Measurements from ENCODE around the gene FAM3A. TPM values are rescaled to one million over a fixed set of nuclear protein-coding genes. Genes with fewer than 3 reads are reported as not detected.

Gene FAM3A
- total RNA-seq, 2 donors from 2014 or later = 23.6 to 24.3 TPM

- Mint-ChIP-seq H3K36me3 (ENCODE audit: low read depth) (no peaks in the 10 kb centered on the region), H3K27ac (no peak overlapping the region), H3K9me3 (peaks cover 66% of the 10 kb centered on the region), H3K4me3 (no peak overlapping the region), H3K4me1 (no peaks in the 10 kb centered on the region), H3K27me3 (ENCODE audit: insufficient read depth) (no peaks in the 10 kb centered on the region)
- Histone ChIP-seq H3K9me3 (ENCODE audit: control insufficient read depth, low read length) (no peaks in the 10 kb centered on the region), H3K27ac (ENCODE audit: low read depth, low read length) (no peak overlapping the region), H3K36me3 (ENCODE audit: control insufficient read depth, insufficient read depth, low read length) (peaks cover 4% of the 10 kb centered on the region), H3K4me3 (ENCODE audit: low read length) (no peak overlapping the region), H3K27me3 (ENCODE audit: control insufficient read depth, insufficient read depth, low read length, poor library complexity, severe bottlenecking) (no peaks in the 10 kb centered on the region), H3K4me1 (ENCODE audit: control insufficient read depth, insufficient read depth, low read length) (no peaks in the 10 kb centered on the region), H3K9ac (ENCODE audit: extremely low read depth, low read length, poor library complexity, severe bottlenecking) (no peak overlapping the region)
- no peak for TF ChIP-seq CTCF (conservative IDR thresholded peaks at IDR 0.05)
- no peak for DNase-seq
- 81 to 93% methylated on average over 3 to 13 of the region's 14 CpGs for WGBS, 2 experiments (ENCODE audit: insufficient coverage in 1 of 2, insufficient read length in 1 of 2)
Measured at GRCh38 chrX:154481911-154482601, 34.0 kb downstream of the FAM3A start.

GRCh38 chrX:154481195-154481594 is 34.8 kb downstream of the FAM3A start:
- H3K27ac Mint-ChIP-seq = no peak overlapping the region
- Histone ChIP-seq H3K27ac (ENCODE audit: low read depth, low read length) (no peak overlapping the region), H3K4me3 (ENCODE audit: low read length) (no peak overlapping the region), H3K4me1 (ENCODE audit: control insufficient read depth, insufficient read depth, low read length) (no peaks in the 10 kb centered on the region), H3K9me3 (ENCODE audit: control insufficient read depth, low read length) (no peaks in the 10 kb centered on the region), H3K36me3 (ENCODE audit: control insufficient read depth, insufficient read depth, low read length) (peaks cover 4% of the 10 kb centered on the region), H3K27me3 (ENCODE audit: control insufficient read depth, insufficient read depth, low read length, poor library complexity, severe bottlenecking) (no peaks in the 10 kb centered on the region), H3K9ac (ENCODE audit: extremely low read depth, low read length, poor library complexity, severe bottlenecking) (no peak overlapping the region)
- H3K4me1 Mint-ChIP-seq = no peaks in the 10 kb centered on the region
- peaks cover 71% of the 10 kb centered on the region for H3K9me3 Mint-ChIP-seq
- H3K36me3 Mint-ChIP-seq (ENCODE audit: low read depth) = no peaks in the 10 kb centered on the region
- no peaks in the 10 kb centered on the region for H3K27me3 Mint-ChIP-seq (ENCODE audit: insufficient read depth)
- H3K4me3 Mint-ChIP-seq = no peak overlapping the region
- no peak for DNase-seq
- WGBS, 2 experiments (ENCODE audit: insufficient coverage in 1 of 2, insufficient read length in 1 of 2) = 94% methylated on average over 4 of the region's 5 CpGs; no CpG with 5 or more reads in 1 of the 2 experiments
- TF ChIP-seq CTCF (conservative IDR thresholded peaks at IDR 0.05) = no peak

- peaks cover 9% of the 10 kb centered on the region for H3K36me3 Mint-ChIP-seq (ENCODE audit: low read depth)
- DNase-seq = peak; percentile 96
- no peaks in the 10 kb centered on the region for H3K36me3 ChIP-seq (ENCODE audit: control insufficient read depth, insufficient read depth, low read length)
- no peaks in the 10 kb centered on the region for H3K4me1 Mint-ChIP-seq
- peak within 1 kb of the TSS; percentile 71 for H3K4me3 Mint-ChIP-seq
- no peak for TF ChIP-seq CTCF (conservative IDR thresholded peaks at IDR 0.05)
- H3K4me3 ChIP-seq (ENCODE audit: low read length) = peak within 1 kb of the TSS; percentile 77
- H3K9me3 Mint-ChIP-seq = peaks cover 67% of the 10 kb centered on the region
- H3K27ac ChIP-seq (ENCODE audit: low read depth, low read length) = no peak within 1 kb of the TSS
- peak within 1 kb of the TSS; percentile 48 for H3K27ac Mint-ChIP-seq
- no peaks in the 10 kb centered on the region for H3K4me1 ChIP-seq (ENCODE audit: control insufficient read depth, insufficient read depth, low read length)
- H3K9me3 ChIP-seq (ENCODE audit: control insufficient read depth, low read length) = no peaks in the 10 kb centered on the region
- peak within 1 kb of the TSS; percentile 25 for H3K9ac ChIP-seq (ENCODE audit: extremely low read depth, low read length, poor library complexity, severe bottlenecking)
- no peaks in the 10 kb centered on the region for H3K27me3 Mint-ChIP-seq (ENCODE audit: insufficient read depth)
- 8 to 52% methylated on average over 6 to 85 of the region's 85 CpGs for WGBS, 2 experiments (ENCODE audit: insufficient coverage in 1 of 2, insufficient read length in 1 of 2)
- H3K27me3 ChIP-seq (ENCODE audit: control insufficient read depth, insufficient read depth, low read length, poor library complexity, severe bottlenecking) = no peaks in the 10 kb centered on the region
Measured at GRCh38 chrX:154478728-154479622, 37.1 kb downstream of the FAM3A start, which contains the start of gene LAGE3. TSS of gene LAGE3 (minus strand) at chrX:154479281. CDS start at chrX:154478915, 366 bp downstream.
